HG03280 (cell line): ENCODE data around the gene GIT2.
"Not testable (repeated sequence)": the region's sequence is repeated elsewhere in the genome, so short reads cannot be mapped to it uniquely, and the experiment has no call there.

Experiments used
- ATAC-seq: cut with Tn5 transposase; IDR thresholded peaks from one replicate; pipeline ENCODE4 v1.9.1; 2021; ENCODE audit warnings: mild to moderate bottlenecking, moderate library complexity; ENCODE audit not compliant: unreplicated experiment

Gene GIT2

GRCh38 chr12:109947521-109947920 lies 48.6 kb downstream of the GIT2 start:
- no peak for ATAC-seq

GRCh38 chr12:109946913-109947312 lies 49.3 kb downstream of the GIT2 start:
- ATAC-seq, result no peak

GRCh38 chr12:109946505-109946904 lies 49.7 kb downstream of the GIT2 start:
- no peak for ATAC-seq

GRCh38 chr12:109944561-109945359 lies 51.4 kb downstream of the GIT2 start:
- ATAC-seq, result no peak

- ATAC-seq, result no peak
These were observed 52.4 kb downstream of the GIT2 start for GRCh38 chr12:109943811-109944210.

- no peak for ATAC-seq
These were observed 55.7 kb downstream of the GIT2 start for GRCh38 chr12:109940339-109940923.

GRCh38 chr12:109939504-109939903 lies 56.7 kb downstream of the GIT2 start:
- no peak for ATAC-seq

- no peak for ATAC-seq
These were observed 57.2 kb downstream of the GIT2 start for GRCh38 chr12:109938947-109939346.

GRCh38 chr12:109937371-109937770 lies 58.8 kb downstream of the GIT2 start:
- ATAC-seq, result no peak

- ATAC-seq, result no peak
These were observed 62.1 kb downstream of the GIT2 start for GRCh38 chr12:109934026-109934425.

GRCh38 chr12:109932878-109933503 lies 63.2 kb downstream of the GIT2 start:
- no peak for ATAC-seq

GRCh38 chr12:109931143-109931542 lies 65.0 kb downstream of the GIT2 start:
- no peak for ATAC-seq

- no peak for ATAC-seq
These were observed 66.0 kb downstream of the GIT2 start for GRCh38 chr12:109930028-109930800.

- ATAC-seq, result not testable (repeated sequence)
These were observed 66.8 kb downstream of the GIT2 start for GRCh38 chr12:109929326-109929725.

GRCh38 chr12:109928058-109928656 lies 68.0 kb downstream of the GIT2 start:
- no peak for ATAC-seq

GRCh38 chr12:109927622-109928021 lies 68.5 kb downstream of the GIT2 start:
- no peak for ATAC-seq

- no peak for ATAC-seq
These were observed 69.5 kb downstream of the GIT2 start for GRCh38 chr12:109926488-109927210.

GRCh38 chr12:109926016-109926415 lies 70.2 kb downstream of the GIT2 start:
- no peak for ATAC-seq

- ATAC-seq, result no peak
These were observed 70.9 kb downstream of the GIT2 start for GRCh38 chr12:109925185-109925840.
